Activated T-helper 1 cell treated with Interleukin-2 at 50 U/mL for 16 hours (primary cell): ENCODE measurements around the gene LRP5.

ENCODE experiments used
- DNase-seq: peaks from one replicate; pipeline ENCODE4 v3.0.0-alpha.2; 2020; ENCODE audit warnings: low read depth

The LRP5 gene

GRCh38 chr11:68347345-68347744 is 35.0 kb downstream of the LRP5 start:
- DNase-seq, result no peak

- DNase-seq, result no peak
These were observed 35.5 kb downstream of the LRP5 start for GRCh38 chr11:68347841-68348240.

- DNase-seq, result no peak
These were observed 37.3 kb downstream of the LRP5 start for GRCh38 chr11:68349461-68350249.

- no peak for DNase-seq
These were observed 38.5 kb downstream of the LRP5 start for GRCh38 chr11:68350759-68351449.

- DNase-seq, result no peak
These were observed 39.3 kb downstream of the LRP5 start for GRCh38 chr11:68351450-68352275.

GRCh38 chr11:68352591-68352990 is 40.2 kb downstream of the LRP5 start:
- DNase-seq, result no peak

- DNase-seq, result no peak
These were observed 40.7 kb downstream of the LRP5 start for GRCh38 chr11:68353118-68353517.

- no peak for DNase-seq
These were observed 41.3 kb downstream of the LRP5 start for GRCh38 chr11:68353669-68354068.

GRCh38 chr11:68354148-68354872 is 41.9 kb downstream of the LRP5 start:
- DNase-seq, result no peak

GRCh38 chr11:68355471-68355870 is 43.1 kb downstream of the LRP5 start:
- DNase-seq, result no peak

- no peak for DNase-seq
These were observed 45.2 kb downstream of the LRP5 start for GRCh38 chr11:68357568-68357967.

- no peak for DNase-seq
These were observed 46.0 kb downstream of the LRP5 start for GRCh38 chr11:68358416-68358815.

- DNase-seq, result no peak
These were observed 49.3 kb downstream of the LRP5 start for GRCh38 chr11:68361702-68362101.

- DNase-seq, result no peak
These were observed 50.5 kb downstream of the LRP5 start for GRCh38 chr11:68362801-68363379.

GRCh38 chr11:68363776-68364175 is 51.4 kb downstream of the LRP5 start:
- no peak for DNase-seq

GRCh38 chr11:68364581-68364980 is 52.2 kb downstream of the LRP5 start:
- DNase-seq, result no peak

- DNase-seq, result no peak
These were observed 53.6 kb downstream of the LRP5 start for GRCh38 chr11:68365943-68366435.

- DNase-seq, result no peak
These were observed 54.9 kb downstream of the LRP5 start for GRCh38 chr11:68367252-68367651.

- DNase-seq, result no peak
These were observed 57.4 kb downstream of the LRP5 start for GRCh38 chr11:68369756-68370155.

GRCh38 chr11:68370211-68371111 is 58.1 kb downstream of the LRP5 start:
- DNase-seq, result no peak
